ENCODE data around the gene FRMD8. TPM values are rescaled to one million over a fixed set of nuclear protein-coding genes. Genes with fewer than 3 reads are reported as not detected.

FRMD8 gene
- total and polyA plus RNA-seq, 2 experiments from 2014 or later = 25.7 to 31.0 TPM

- Histone ChIP-seq H3K9me2 (replicated peaks; ENCODE audit: insufficient read depth) (no peaks in the 10 kb centered on the region), H3K4me1 (ENCODE audit: insufficient read depth) (peaks cover 9% of the 10 kb centered on the region), H3K27me3 (no peaks in the 10 kb centered on the region), H3K79me2 (peaks cover 4% of the 10 kb centered on the region), H3K36me3 (replicated peaks; ENCODE audit: insufficient read depth, low read depth) (no peaks in the 10 kb centered on the region), H3K27ac (no peak overlapping the region), H4K20me1 (ENCODE audit: insufficient read depth, poor library complexity, severe bottlenecking) (no peaks in the 10 kb centered on the region), H3K4me2 (no peak overlapping the region), H3K9me3 (ENCODE audit: low read depth) (no peaks in the 10 kb centered on the region), H3K4me3 (no peak overlapping the region), H2AFZ (no peak overlapping the region)
- 89% methylated on average over 10 of the region's 10 CpGs for WGBS (ENCODE audit: low lambda C conversion rate, missing lambda C conversion rate)
- DNase-seq (ENCODE audit: low spot score) = no peak
- TF ChIP-seq EZH2 (IDR thresholded peaks at IDR 0.05; ENCODE audit: borderline replicate concordance) (no peak), CTCF (IDR thresholded peaks at IDR 0.05; ENCODE audit: poor library complexity) (no peak), EZH2phosphoT487 (IDR thresholded peaks at IDR 0.05; ENCODE audit: low read depth, severe bottlenecking, unreplicated experiment) (no peak)
These were observed 24.0 kb upstream of the FRMD8 start for GRCh38 chr11:65362320-65362931.

- H3K4me3 ChIP-seq = no peak overlapping the region
- no peaks in the 10 kb centered on the region for H3K9me2 ChIP-seq (replicated peaks; ENCODE audit: insufficient read depth)
- H3K9me3 ChIP-seq (ENCODE audit: low read depth) = no peaks in the 10 kb centered on the region
- no peak overlapping the region for H3K27ac ChIP-seq
- peaks cover 4% of the 10 kb centered on the region for H3K79me2 ChIP-seq
- no peaks in the 10 kb centered on the region for H3K36me3 ChIP-seq (replicated peaks; ENCODE audit: insufficient read depth, low read depth)
- no peaks in the 10 kb centered on the region for H3K27me3 ChIP-seq
- H4K20me1 ChIP-seq (ENCODE audit: insufficient read depth, poor library complexity, severe bottlenecking) = no peaks in the 10 kb centered on the region
- DNase-seq (ENCODE audit: low spot score) = no peak
- no peak for TF ChIP-seq EZH2phosphoT487 (IDR thresholded peaks at IDR 0.05; ENCODE audit: low read depth, severe bottlenecking, unreplicated experiment)
- TF ChIP-seq CTCF (IDR thresholded peaks at IDR 0.05; ENCODE audit: poor library complexity) = no peak
- no peak for TF ChIP-seq EZH2 (IDR thresholded peaks at IDR 0.05; ENCODE audit: borderline replicate concordance)
- no peak overlapping the region for H3K4me2 ChIP-seq
- WGBS (ENCODE audit: low lambda C conversion rate, missing lambda C conversion rate) = 95% methylated on average over 6 of the region's 6 CpGs
- peaks cover 6% of the 10 kb centered on the region for H3K4me1 ChIP-seq (ENCODE audit: insufficient read depth)
- no peak overlapping the region for H2AFZ ChIP-seq
These were observed 23.5 kb upstream of the FRMD8 start for GRCh38 chr11:65362966-65363365.

- no peak for DNase-seq (ENCODE audit: low spot score)
- H3K4me3 ChIP-seq = no peak overlapping the region
- peaks cover 6% of the 10 kb centered on the region for H3K4me1 ChIP-seq (ENCODE audit: insufficient read depth)
- H3K9me2 ChIP-seq (replicated peaks; ENCODE audit: insufficient read depth) = no peaks in the 10 kb centered on the region
- peaks cover 8% of the 10 kb centered on the region for H3K79me2 ChIP-seq
- H4K20me1 ChIP-seq (ENCODE audit: insufficient read depth, poor library complexity, severe bottlenecking) = no peaks in the 10 kb centered on the region
- H3K4me2 ChIP-seq = no peak overlapping the region
- no peak overlapping the region for H3K27ac ChIP-seq
- no peak overlapping the region for H2AFZ ChIP-seq
- H3K9me3 ChIP-seq (ENCODE audit: low read depth) = no peaks in the 10 kb centered on the region
- H3K27me3 ChIP-seq = no peaks in the 10 kb centered on the region
- H3K36me3 ChIP-seq (replicated peaks; ENCODE audit: insufficient read depth, low read depth) = no peaks in the 10 kb centered on the region
- 76% methylated on average over 3 of the region's 3 CpGs for WGBS (ENCODE audit: low lambda C conversion rate, missing lambda C conversion rate)
- TF ChIP-seq EZH2 (IDR thresholded peaks at IDR 0.05; ENCODE audit: borderline replicate concordance) (no peak), CTCF (IDR thresholded peaks at IDR 0.05; ENCODE audit: poor library complexity) (no peak), EZH2phosphoT487 (IDR thresholded peaks at IDR 0.05; ENCODE audit: low read depth, severe bottlenecking, unreplicated experiment) (no peak)
These were observed 22.7 kb upstream of the FRMD8 start for GRCh38 chr11:65363770-65364169.
